Measurements from ENCODE around the gene SCN1B.

SCN1B gene

GRCh38 chr19:35021596-35021995 lies 8.7 kb upstream of the SCN1B start:
- Histone ChIP-seq H3K36me3 (ENCODE audit: low read length) (no peaks in the 10 kb centered on the region), H3K4me3 (ENCODE audit: insufficient read depth, low read length, poor library complexity, severe bottlenecking) (no peak overlapping the region), H3K27ac (ENCODE audit: low read depth, low read length) (no peak overlapping the region), H4K20me1 (ENCODE audit: low read depth, low read length) (no peaks in the 10 kb centered on the region), H3K9ac (ENCODE audit: low read length) (no peak overlapping the region), H3K27me3 (ENCODE audit: low read length) (no peaks in the 10 kb centered on the region), H3K9me3 (ENCODE audit: insufficient read depth, low read length) (no peaks in the 10 kb centered on the region), H3F3A (ENCODE audit: insufficient read depth) (no peaks in the 10 kb centered on the region), H3K4me2 (ENCODE audit: low read depth, low read length, poor library complexity, severe bottlenecking) (no peak overlapping the region), H3K79me2 (ENCODE audit: insufficient read depth, low read length) (no peaks in the 10 kb centered on the region), H2AFZ (ENCODE audit: low read depth, low read length, severe bottlenecking) (no peak overlapping the region), H3K9me2 (replicated peaks; ENCODE audit: insufficient read depth, low read length) (no peaks in the 10 kb centered on the region)
- TF ChIP-seq CTCF (IDR thresholded peaks at IDR 0.05; ENCODE audit: insufficient read depth, low read length, poor library complexity, severe bottlenecking) (no peak), EZH2phosphoT487 (conservative IDR thresholded peaks at IDR 0.05; ENCODE audit: low read length) (no peak)

GRCh38 chr19:35022460-35022859 lies 7.8 kb upstream of the SCN1B start:
- H3K36me3 ChIP-seq (ENCODE audit: low read length): no peaks in the 10 kb centered on the region
- no peaks in the 10 kb centered on the region for H3F3A ChIP-seq (ENCODE audit: insufficient read depth)
- TF ChIP-seq CTCF (IDR thresholded peaks at IDR 0.05; ENCODE audit: insufficient read depth, low read length, poor library complexity, severe bottlenecking) (no peak), EZH2phosphoT487 (conservative IDR thresholded peaks at IDR 0.05; ENCODE audit: low read length) (no peak)
- H3K9ac ChIP-seq (ENCODE audit: low read length): no peak overlapping the region
- no peaks in the 10 kb centered on the region for H3K79me2 ChIP-seq (ENCODE audit: insufficient read depth, low read length)
- H3K27me3 ChIP-seq (ENCODE audit: low read length): no peaks in the 10 kb centered on the region
- H4K20me1 ChIP-seq (ENCODE audit: low read depth, low read length): no peaks in the 10 kb centered on the region
- no peaks in the 10 kb centered on the region for H3K9me3 ChIP-seq (ENCODE audit: insufficient read depth, low read length)
- no peaks in the 10 kb centered on the region for H3K9me2 ChIP-seq (replicated peaks; ENCODE audit: insufficient read depth, low read length)
- no peak overlapping the region for H3K4me3 ChIP-seq (ENCODE audit: insufficient read depth, low read length, poor library complexity, severe bottlenecking)
- no peak overlapping the region for H3K27ac ChIP-seq (ENCODE audit: low read depth, low read length)
- H3K4me2 ChIP-seq (ENCODE audit: low read depth, low read length, poor library complexity, severe bottlenecking): no peak overlapping the region
- no peak overlapping the region for H2AFZ ChIP-seq (ENCODE audit: low read depth, low read length, severe bottlenecking)

GRCh38 chr19:35023428-35023827 lies 6.8 kb upstream of the SCN1B start:
- Histone ChIP-seq H3K27ac (ENCODE audit: low read depth, low read length) (no peak overlapping the region), H3K4me3 (ENCODE audit: insufficient read depth, low read length, poor library complexity, severe bottlenecking) (no peak overlapping the region), H4K20me1 (ENCODE audit: low read depth, low read length) (no peaks in the 10 kb centered on the region), H2AFZ (ENCODE audit: low read depth, low read length, severe bottlenecking) (no peak overlapping the region), H3K79me2 (ENCODE audit: insufficient read depth, low read length) (no peaks in the 10 kb centered on the region), H3K9ac (ENCODE audit: low read length) (no peak overlapping the region), H3K36me3 (ENCODE audit: low read length) (no peaks in the 10 kb centered on the region), H3K9me2 (replicated peaks; ENCODE audit: insufficient read depth, low read length) (no peaks in the 10 kb centered on the region), H3F3A (ENCODE audit: insufficient read depth) (no peaks in the 10 kb centered on the region), H3K9me3 (ENCODE audit: insufficient read depth, low read length) (no peaks in the 10 kb centered on the region), H3K27me3 (ENCODE audit: low read length) (no peaks in the 10 kb centered on the region), H3K4me2 (ENCODE audit: low read depth, low read length, poor library complexity, severe bottlenecking) (no peak overlapping the region)
- no peak for TF ChIP-seq CTCF (IDR thresholded peaks at IDR 0.05; ENCODE audit: insufficient read depth, low read length, poor library complexity, severe bottlenecking)
- no peak for TF ChIP-seq EZH2phosphoT487 (conservative IDR thresholded peaks at IDR 0.05; ENCODE audit: low read length)
